ENCODE measurements around the gene KCP. TPM values are rescaled to one million over a fixed set of nuclear protein-coding genes. Genes with fewer than 3 reads are reported as not detected.

The KCP gene
- total RNA-seq, 1 experiment from 2014 or later = 5.3 TPM

DNA sequence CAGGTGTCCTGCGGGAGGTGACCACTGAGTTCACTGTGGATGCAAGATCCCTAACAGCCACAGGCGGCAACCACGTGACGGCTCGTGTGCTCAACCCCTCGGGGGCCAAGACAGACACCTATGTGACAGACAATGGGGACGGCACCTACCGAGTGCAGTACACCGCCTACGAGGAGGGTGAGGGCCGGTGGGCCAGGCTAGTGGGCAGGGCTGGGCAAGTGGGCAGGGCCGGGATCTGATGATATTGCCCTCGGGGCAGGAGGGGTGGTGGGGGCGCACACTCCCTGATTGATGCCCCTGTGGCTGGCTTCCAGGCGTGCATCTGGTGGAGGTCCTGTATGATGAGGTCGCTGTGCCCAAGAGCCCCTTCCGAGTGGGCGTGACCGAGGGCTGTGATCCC, 64.5 kb downstream of the KCP start:
- Histone ChIP-seq H4K8ac (replicated peaks; ENCODE audit: insufficient read length, low read depth, low read length) (no peak overlapping the region), H3K27ac (ENCODE audit: insufficient read length, low read depth, low read length) (no peak overlapping the region), H2AFZ (ENCODE audit: low read length) (no peak overlapping the region), H3K56ac (ENCODE audit: insufficient read length, low read depth, low read length) (no peak overlapping the region), H2AK5ac (ENCODE audit: insufficient read length, low read length) (no peak overlapping the region), H4K5ac (ENCODE audit: insufficient read length, low read depth, low read length) (no peak overlapping the region), H3K79me2 (ENCODE audit: insufficient read depth, low read length) (no peaks in the 10 kb centered on the region), H3K14ac (ENCODE audit: insufficient read depth, low read length) (no peak overlapping the region), H3K4me1 (ENCODE audit: insufficient read depth, low read length) (no peaks in the 10 kb centered on the region), H4K20me1 (ENCODE audit: control insufficient read depth, insufficient read depth, insufficient read length) (no peaks in the 10 kb centered on the region), H2BK12ac (ENCODE audit: insufficient read length, low read depth, low read length) (no peak overlapping the region), H3K4ac (ENCODE audit: low read depth, low read length) (no peak overlapping the region), H2BK5ac (ENCODE audit: insufficient read length, low read length) (no peak overlapping the region), H3K79me1 (ENCODE audit: insufficient read depth, low read depth, low read length, poor library complexity, severe bottlenecking) (no peaks in the 10 kb centered on the region), H3K18ac (ENCODE audit: insufficient read length, low read depth, low read length) (no peak overlapping the region), H3T11ph (ENCODE audit: low read length) (no peak overlapping the region), H3K9ac (ENCODE audit: extremely low read depth, insufficient read length, low read length) (no peak overlapping the region), H3K23me2 (ENCODE audit: insufficient read length, low read depth, low read length, poor library complexity, severe bottlenecking) (no peaks in the 10 kb centered on the region), H2BK120ac (ENCODE audit: low read depth, low read length, poor library complexity, severe bottlenecking) (no peak overlapping the region), H3K27me3 (ENCODE audit: insufficient read depth, low read length) (no peaks in the 10 kb centered on the region), H3K9me3 (ENCODE audit: control insufficient read depth, low read depth, low read length) (no peaks in the 10 kb centered on the region), H3K4me2 (ENCODE audit: insufficient read depth, insufficient read length, low read length) (no peak overlapping the region), H2BK15ac (ENCODE audit: low read depth, low read length) (no peak overlapping the region), H2BK20ac (ENCODE audit: low read depth, low read length, poor library complexity, severe bottlenecking) (no peak overlapping the region), H3K23ac (ENCODE audit: insufficient read length, low read depth, low read length) (no peak overlapping the region), H4K91ac (ENCODE audit: insufficient read length, low read depth, low read length) (no peak overlapping the region)
- no CpG with 5 or more reads among the region's 19 CpGs for WGBS (ENCODE audit: extremely low coverage, insufficient read length, low lambda C conversion rate)
- no peak for TF ChIP-seq CTCF (conservative IDR thresholded peaks at IDR 0.05)
- no peaks in the 10 kb centered on the region for H3K27me3 Mint-ChIP-seq (ENCODE audit: low read depth)
- H3K4me1 Mint-ChIP-seq = peaks cover 2 to 12% of the 10 kb centered on the region in 2 experiments
- peaks cover 0 to 3% (median 0%) of the 10 kb centered on the region in 3 experiments; a peak in 2 of 7 replicates for H3K36me3 Mint-ChIP-seq (ENCODE audit: insufficient read depth in 1 of 3, low read depth in 3 of 3)
- H3K27ac Mint-ChIP-seq = no peak overlapping the region
- no peaks in the 10 kb centered on the region for H3K9me3 Mint-ChIP-seq
- H3K4me3 Mint-ChIP-seq = no peak overlapping the region
- no peak for DNase-seq
